NCI-H146 (cell line): Measurements from ENCODE around the gene EDAR.

Source experiments
- DNase-seq: peaks from one replicate; lab custom pipeline; 2025; lab: John Stamatoyannopoulos, UW

Gene EDAR

GRCh38 chr2:108967757-108968156, 21.3 kb downstream of the EDAR start:
- DNase-seq = no peak

GRCh38 chr2:108965540-108966289, 23.3 kb downstream of the EDAR start:
- no peak for DNase-seq

GRCh38 chr2:108963057-108963456, 26.0 kb downstream of the EDAR start:
- DNase-seq = no peak

GRCh38 chr2:108961796-108962195, 27.2 kb downstream of the EDAR start:
- no peak for DNase-seq

- no peak for DNase-seq
Observed at GRCh38 chr2:108960006-108960405, 29.0 kb downstream of the EDAR start.

GRCh38 chr2:108959401-108959800, 29.6 kb downstream of the EDAR start:
- DNase-seq = no peak

GRCh38 chr2:108958632-108959341, 30.2 kb downstream of the EDAR start:
- DNase-seq = no peak

GRCh38 chr2:108958002-108958401, 31.0 kb downstream of the EDAR start:
- DNase-seq = no peak

GRCh38 chr2:108956375-108956774, 32.6 kb downstream of the EDAR start:
- DNase-seq = no peak

- no peak for DNase-seq
Observed at GRCh38 chr2:108950369-108951135, 38.5 kb downstream of the EDAR start.

GRCh38 chr2:108949316-108950239, 39.4 kb downstream of the EDAR start:
- DNase-seq = no peak

GRCh38 chr2:108947271-108947907, 41.6 kb downstream of the EDAR start:
- no peak for DNase-seq

- no peak for DNase-seq
Observed at GRCh38 chr2:108946442-108946841, 42.6 kb downstream of the EDAR start.

GRCh38 chr2:108945969-108946368, 43.1 kb downstream of the EDAR start:
- no peak for DNase-seq

- no peak for DNase-seq
Observed at GRCh38 chr2:108944601-108945331, 44.3 kb downstream of the EDAR start.

- no peak for DNase-seq
Observed at GRCh38 chr2:108943751-108944150, 45.3 kb downstream of the EDAR start.

GRCh38 chr2:108942888-108943287, 46.1 kb downstream of the EDAR start:
- no peak for DNase-seq

- DNase-seq = no peak
Observed at GRCh38 chr2:108942231-108942825, 46.7 kb downstream of the EDAR start.

- DNase-seq = no peak
Observed at GRCh38 chr2:108941767-108942166, 47.3 kb downstream of the EDAR start.

GRCh38 chr2:108941161-108941665, 47.8 kb downstream of the EDAR start:
- DNase-seq = no peak
